Adipocyte (in vitro differentiated cells): ENCODE results near the gene ADAMTS3.

ENCODE experiments used
- DNase-seq: peaks from one replicate; pipeline ENCODE4 v3.0.0-alpha.2; 2015; ENCODE audit warnings: low read depth
- H3K27me3 ChIP-seq: replicated peaks from 2 replicates; pipeline ENCODE4 v1.7.0; 2013; ENCODE audit warnings: mild to moderate bottlenecking, low read length, moderate library complexity; ENCODE audit not compliant: control insufficient read depth, insufficient read depth
- H3K36me3 ChIP-seq: 2 replicates; pipeline ENCODE4 v1.7.0; 2013; ENCODE audit warnings: low read length, mild to moderate bottlenecking, moderate library complexity; ENCODE audit not compliant: control insufficient read depth, insufficient read depth, severe bottlenecking
- H3K4me1 ChIP-seq: 2 replicates; pipeline ENCODE4 v1.7.0; 2013; ENCODE audit warnings: mild to moderate bottlenecking, low read length, moderate library complexity; ENCODE audit not compliant: control insufficient read depth, insufficient read depth
- H3K4me3 ChIP-seq: 2 replicates; pipeline ENCODE4 v1.7.0; 2013; ENCODE audit warnings: mild to moderate bottlenecking, low read length, moderate library complexity
- H3K9ac ChIP-seq: 2 replicates; pipeline ENCODE4 v1.7.0; 2013; ENCODE audit warnings: mild to moderate bottlenecking, low read length, moderate library complexity
- H3K9me3 ChIP-seq: 2 replicates; pipeline ENCODE4 v1.7.0; 2013; ENCODE audit warnings: mild to moderate bottlenecking, low read length, moderate library complexity; ENCODE audit not compliant: control insufficient read depth

The ADAMTS3 gene

GRCh38 chr4:72313121-72313520 is 255.9 kb downstream of the ADAMTS3 start:
- no peaks in the 10 kb centered on the region for H3K36me3 ChIP-seq
- H3K27me3 ChIP-seq = no peaks in the 10 kb centered on the region
- DNase-seq = no peak
- peaks cover 48% of the 10 kb centered on the region for H3K4me1 ChIP-seq
- no peaks in the 10 kb centered on the region for H3K9me3 ChIP-seq
- peak overlapping the region; percentile 52 for H3K4me3 ChIP-seq
- H3K9ac ChIP-seq = no peak overlapping the region

GRCh38 chr4:72312032-72312650 is 256.9 kb downstream of the ADAMTS3 start:
- H3K36me3 ChIP-seq = no peaks in the 10 kb centered on the region
- H3K9me3 ChIP-seq = no peaks in the 10 kb centered on the region
- no peaks in the 10 kb centered on the region for H3K27me3 ChIP-seq
- H3K4me1 ChIP-seq = peaks cover 48% of the 10 kb centered on the region
- peak; percentile 81 for DNase-seq
- H3K4me3 ChIP-seq = peak overlapping the region; percentile 52
- no peak overlapping the region for H3K9ac ChIP-seq

- H3K27me3 ChIP-seq = no peaks in the 10 kb centered on the region
- peaks cover 48% of the 10 kb centered on the region for H3K4me1 ChIP-seq
- H3K36me3 ChIP-seq = no peaks in the 10 kb centered on the region
- H3K9ac ChIP-seq = no peak overlapping the region
- no peak overlapping the region for H3K4me3 ChIP-seq
- DNase-seq = peak; percentile 7
- no peaks in the 10 kb centered on the region for H3K9me3 ChIP-seq
These were observed 257.7 kb downstream of the ADAMTS3 start for GRCh38 chr4:72311291-72311690.

- Histone ChIP-seq H3K9ac (no peak overlapping the region), H3K4me3 (no peak overlapping the region), H3K9me3 (no peaks in the 10 kb centered on the region), H3K27me3 (no peaks in the 10 kb centered on the region), H3K36me3 (no peaks in the 10 kb centered on the region), H3K4me1 (no peaks in the 10 kb centered on the region)
- no peak for DNase-seq
These were observed 263.4 kb downstream of the ADAMTS3 start for GRCh38 chr4:72305620-72306019.

- Histone ChIP-seq H3K36me3 (no peaks in the 10 kb centered on the region), H3K27me3 (no peaks in the 10 kb centered on the region)
- no peak for DNase-seq
These were observed 263.9 kb downstream of the ADAMTS3 start for GRCh38 chr4:72305080-72305479.

GRCh38 chr4:72302981-72303704 is 265.9 kb downstream of the ADAMTS3 start:
- DNase-seq = peak; percentile 66
- Histone ChIP-seq H3K36me3 (no peaks in the 10 kb centered on the region), H3K9me3 (no peaks in the 10 kb centered on the region), H3K27me3 (no peaks in the 10 kb centered on the region), H3K4me1 (no peaks in the 10 kb centered on the region), H3K9ac (no peak overlapping the region), H3K4me3 (no peak overlapping the region)

More at GRCh38 chr4:72305080-72305479, 263.9 kb downstream of the ADAMTS3 start:
- no peak overlapping the region for H3K4me3 ChIP-seq
- H3K4me1 ChIP-seq = no peaks in the 10 kb centered on the region
- no peaks in the 10 kb centered on the region for H3K9me3 ChIP-seq
- no peak overlapping the region for H3K9ac ChIP-seq

- no peaks in the 10 kb centered on the region for H3K9me3 ChIP-seq
- H3K4me1 ChIP-seq = no peaks in the 10 kb centered on the region
- H3K27me3 ChIP-seq = no peaks in the 10 kb centered on the region
- H3K36me3 ChIP-seq = no peaks in the 10 kb centered on the region
- H3K4me3 ChIP-seq = no peak overlapping the region
- no peak for DNase-seq
- H3K9ac ChIP-seq = no peak overlapping the region
These were observed 267.3 kb downstream of the ADAMTS3 start for GRCh38 chr4:72301759-72302158.

- Histone ChIP-seq H3K4me3 (no peak overlapping the region), H3K9ac (no peak overlapping the region), H3K27me3 (no peaks in the 10 kb centered on the region), H3K36me3 (no peaks in the 10 kb centered on the region), H3K9me3 (no peaks in the 10 kb centered on the region), H3K4me1 (no peaks in the 10 kb centered on the region)
- no peak for DNase-seq
These were observed 268.9 kb downstream of the ADAMTS3 start for GRCh38 chr4:72300126-72300525.

GRCh38 chr4:72295966-72296557 is 273.0 kb downstream of the ADAMTS3 start:
- no peak overlapping the region for H3K4me3 ChIP-seq
- no peaks in the 10 kb centered on the region for H3K27me3 ChIP-seq
- no peaks in the 10 kb centered on the region for H3K4me1 ChIP-seq
- DNase-seq = peak; percentile 90
- H3K9ac ChIP-seq = no peak overlapping the region
- H3K36me3 ChIP-seq = no peaks in the 10 kb centered on the region
- no peaks in the 10 kb centered on the region for H3K9me3 ChIP-seq

GRCh38 chr4:72290737-72291136 is 278.3 kb downstream of the ADAMTS3 start:
- Histone ChIP-seq H3K9me3 (no peaks in the 10 kb centered on the region), H3K9ac (no peak overlapping the region), H3K27me3 (no peaks in the 10 kb centered on the region), H3K4me1 (no peaks in the 10 kb centered on the region), H3K36me3 (no peaks in the 10 kb centered on the region), H3K4me3 (no peak overlapping the region)
- no peak for DNase-seq

GRCh38 chr4:72286910-72287309 is 282.1 kb downstream of the ADAMTS3 start:
- Histone ChIP-seq H3K36me3 (no peaks in the 10 kb centered on the region), H3K9me3 (no peaks in the 10 kb centered on the region), H3K4me1 (no peaks in the 10 kb centered on the region), H3K27me3 (no peaks in the 10 kb centered on the region), H3K9ac (no peak overlapping the region), H3K4me3 (no peak overlapping the region)
- DNase-seq = no peak
